ENCODE data around the gene VSTM2A. TPM values are rescaled to one million over a fixed set of nuclear protein-coding genes. Genes with fewer than 3 reads are reported as not detected.
"Not testable (repeated sequence)": the region's sequence is repeated elsewhere in the genome, so short reads cannot be mapped to it uniquely, and the experiment has no call there.

VSTM2A gene, protein sequence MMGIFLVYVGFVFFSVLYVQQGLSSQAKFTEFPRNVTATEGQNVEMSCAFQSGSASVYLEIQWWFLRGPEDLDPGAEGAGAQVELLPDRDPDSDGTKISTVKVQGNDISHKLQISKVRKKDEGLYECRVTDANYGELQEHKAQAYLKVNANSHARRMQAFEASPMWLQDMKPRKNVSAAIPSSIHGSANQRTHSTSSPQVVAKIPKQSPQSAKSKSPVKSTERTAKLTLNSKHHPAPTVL
- total RNA-seq (2022) (not detected in 2 replicates), Bru-seq, nascent RNA (not detected), BruChase-seq, experiment 1, labeled RNA remaining after a 6-hour chase (not detected), BruChase-seq, experiment 2, labeled RNA remaining after a 2-hour chase (not detected)
- long read RNA-seq, result 0 reads

DNA sequence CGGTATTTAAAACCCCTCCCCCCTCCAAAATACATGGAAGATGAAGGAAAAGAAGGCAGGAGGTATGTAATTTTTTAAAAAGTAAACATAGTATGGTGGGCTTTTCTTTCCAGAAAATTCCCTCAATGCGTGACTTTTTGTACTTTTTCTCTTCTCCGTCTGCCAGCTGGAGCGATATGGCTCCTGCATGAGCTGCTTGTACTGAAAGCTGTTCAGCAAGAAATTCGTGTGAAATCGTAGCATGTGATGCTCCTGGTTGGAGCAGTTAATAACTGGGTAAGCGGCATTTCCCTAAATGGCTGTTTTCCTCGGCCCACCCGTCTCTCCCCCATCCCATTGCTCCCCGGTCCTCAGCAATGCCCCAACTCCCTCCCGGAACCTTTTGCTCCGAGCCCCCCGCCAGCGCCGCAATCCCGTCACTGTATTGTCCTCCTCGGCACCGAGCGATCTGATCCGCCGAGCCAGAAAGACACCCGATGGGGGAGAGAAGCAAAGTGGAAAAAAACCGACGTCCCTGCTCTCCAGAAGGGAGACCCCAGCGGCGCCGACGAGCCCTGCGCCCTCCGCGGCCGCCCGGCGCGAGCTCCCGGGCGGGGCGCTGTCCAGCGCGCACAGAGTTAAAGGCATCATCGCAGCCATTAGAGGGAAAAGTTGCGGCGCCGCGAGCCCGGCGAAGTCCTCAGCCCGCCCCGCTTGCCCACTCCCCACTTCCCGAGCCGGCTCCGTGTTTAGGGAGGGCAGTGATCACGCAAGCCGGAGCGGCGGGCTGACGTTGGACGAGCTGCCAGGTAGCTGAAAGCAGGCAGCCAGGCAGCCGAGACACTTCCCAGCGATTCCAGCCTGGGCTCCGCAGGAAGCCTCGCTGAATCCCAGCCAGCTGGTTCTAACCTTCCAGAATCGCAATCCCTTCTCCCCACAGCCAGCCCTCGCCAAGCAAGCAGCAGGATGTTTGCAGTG lies at the start of gene VSTM2A:
VSTM2A (plus strand) TSS at position 707 of the 957 bp plus-strand sequence. CDS start 356 bp downstream, outside the sequence.
- Mint-ChIP-seq H3K4me3 (ENCODE audit: unreplicated experiment) (no peak within 1 kb of the TSS), H3K9me3 (ENCODE audit: unreplicated experiment) (no peaks in the 10 kb centered on the region), H3K4me1 (ENCODE audit: insufficient read depth, unreplicated experiment) (no peaks in the 10 kb centered on the region), H3K36me3 (ENCODE audit: insufficient read depth, unreplicated experiment) (no peaks in the 10 kb centered on the region), H3K27ac (ENCODE audit: low read depth, unreplicated experiment) (no peak within 1 kb of the TSS), H3K27me3 (ENCODE audit: insufficient read depth, unreplicated experiment) (peaks cover 92% of the 10 kb centered on the region)
- BruUV-seq (replicated peaks), result no TSS peak
- TF ChIP-seq, protein P1, sequence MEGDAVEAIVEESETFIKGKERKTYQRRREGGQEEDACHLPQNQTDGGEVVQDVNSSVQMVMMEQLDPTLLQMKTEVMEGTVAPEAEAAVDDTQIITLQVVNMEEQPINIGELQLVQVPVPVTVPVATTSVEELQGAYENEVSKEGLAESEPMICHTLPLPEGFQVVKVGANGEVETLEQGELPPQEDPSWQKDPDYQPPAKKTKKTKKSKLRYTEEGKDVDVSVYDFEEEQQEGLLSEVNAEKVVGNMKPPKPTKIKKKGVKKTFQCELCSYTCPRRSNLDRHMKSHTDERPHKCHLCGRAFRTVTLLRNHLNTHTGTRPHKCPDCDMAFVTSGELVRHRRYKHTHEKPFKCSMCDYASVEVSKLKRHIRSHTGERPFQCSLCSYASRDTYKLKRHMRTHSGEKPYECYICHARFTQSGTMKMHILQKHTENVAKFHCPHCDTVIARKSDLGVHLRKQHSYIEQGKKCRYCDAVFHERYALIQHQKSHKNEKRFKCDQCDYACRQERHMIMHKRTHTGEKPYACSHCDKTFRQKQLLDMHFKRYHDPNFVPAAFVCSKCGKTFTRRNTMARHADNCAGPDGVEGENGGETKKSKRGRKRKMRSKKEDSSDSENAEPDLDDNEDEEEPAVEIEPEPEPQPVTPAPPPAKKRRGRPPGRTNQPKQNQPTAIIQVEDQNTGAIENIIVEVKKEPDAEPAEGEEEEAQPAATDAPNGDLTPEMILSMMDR (IDR thresholded peaks at IDR 0.05; ENCODE audit: unreplicated experiment), result no peak
- ChIA-PET POLR2A (no interaction called here), CTCF (no interaction called here)
- intact Hi-C loops (cut with micrococcal nuclease), result no loop called here
- DNase-seq (ENCODE audit: unreplicated experiment), result no peak

DNA sequence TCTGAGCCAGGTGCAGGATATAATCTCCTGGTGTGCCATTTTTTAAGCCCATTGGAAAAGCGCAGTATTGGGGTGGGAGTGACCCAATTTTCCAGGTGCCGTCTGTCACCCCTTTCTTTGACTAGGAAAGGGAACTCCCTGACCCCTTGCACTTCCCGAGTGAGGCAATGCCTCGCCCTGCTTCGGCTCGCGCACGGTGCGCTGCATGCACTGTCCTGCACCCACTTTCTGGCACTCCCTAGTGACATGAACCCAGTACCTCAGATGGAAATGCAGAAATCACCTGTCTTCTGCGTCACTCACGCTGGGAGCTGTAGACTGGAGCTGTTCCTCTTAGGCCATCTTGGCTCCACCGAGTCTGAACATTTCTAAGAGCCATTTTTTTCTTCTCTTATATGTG lies 37.6 kb upstream of the VSTM2A start:
- H3K27ac Mint-ChIP-seq (ENCODE audit: low read depth, unreplicated experiment); CTCF ChIA-PET; POLR2A ChIA-PET; BruUV-seq (replicated peaks); H3K4me1 Mint-ChIP-seq (ENCODE audit: insufficient read depth, unreplicated experiment); DNase-seq (ENCODE audit: unreplicated experiment); intact Hi-C loops (cut with micrococcal nuclease); H3K36me3 Mint-ChIP-seq (ENCODE audit: insufficient read depth, unreplicated experiment); H3K4me3 Mint-ChIP-seq (ENCODE audit: unreplicated experiment); H3K9me3 Mint-ChIP-seq (ENCODE audit: unreplicated experiment): not testable (repeated sequence)
- H3K27me3 Mint-ChIP-seq (ENCODE audit: insufficient read depth, unreplicated experiment), result peaks cover 15% of the 10 kb centered on the region

DNA sequence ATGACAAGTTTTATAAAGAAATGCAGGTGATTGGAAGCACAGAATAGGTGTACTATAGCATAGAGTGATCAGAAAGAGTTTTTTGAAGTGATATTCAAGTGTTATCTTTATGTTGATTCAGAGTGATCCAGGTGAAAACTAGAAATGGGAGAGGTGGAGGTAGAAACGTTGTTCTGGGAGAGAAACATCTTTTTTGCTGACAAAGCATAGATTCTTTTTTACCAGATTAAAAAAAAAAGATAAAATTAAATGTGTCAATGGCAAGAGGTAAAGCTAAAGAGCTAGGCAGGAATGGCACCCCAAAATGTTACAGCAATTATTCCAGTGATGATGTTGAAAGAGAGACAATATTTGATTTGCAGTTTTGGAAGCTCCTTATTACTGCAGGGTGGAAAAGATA lies 12.6 kb upstream of the VSTM2A start:
- no peaks in the 10 kb centered on the region for H3K9me3 Mint-ChIP-seq (ENCODE audit: unreplicated experiment)
- CTCF ChIA-PET, result interaction anchor here (0.6 kb wide), 2 partner anchors 89 to 128 kb away, joined by 3 to 6 read pairs; no protein-coding TSS in a partner anchor
- intact Hi-C loops (cut with micrococcal nuclease), result no loop called here
- H3K4me3 Mint-ChIP-seq (ENCODE audit: unreplicated experiment), result no peak overlapping the region
- H3K4me1 Mint-ChIP-seq (ENCODE audit: insufficient read depth, unreplicated experiment), result no peaks in the 10 kb centered on the region
- H3K36me3 Mint-ChIP-seq (ENCODE audit: insufficient read depth, unreplicated experiment), result no peaks in the 10 kb centered on the region
- DNase-seq (ENCODE audit: unreplicated experiment), result no peak
- H3K27me3 Mint-ChIP-seq (ENCODE audit: insufficient read depth, unreplicated experiment), result peaks cover 6% of the 10 kb centered on the region
- no peak overlapping the region for H3K27ac Mint-ChIP-seq (ENCODE audit: low read depth, unreplicated experiment)
- TF ChIP-seq, protein P1 (IDR thresholded peaks at IDR 0.05; ENCODE audit: unreplicated experiment), result no peak
- no TSS peak for BruUV-seq (replicated peaks)
- POLR2A ChIA-PET, result no interaction called here

DNA sequence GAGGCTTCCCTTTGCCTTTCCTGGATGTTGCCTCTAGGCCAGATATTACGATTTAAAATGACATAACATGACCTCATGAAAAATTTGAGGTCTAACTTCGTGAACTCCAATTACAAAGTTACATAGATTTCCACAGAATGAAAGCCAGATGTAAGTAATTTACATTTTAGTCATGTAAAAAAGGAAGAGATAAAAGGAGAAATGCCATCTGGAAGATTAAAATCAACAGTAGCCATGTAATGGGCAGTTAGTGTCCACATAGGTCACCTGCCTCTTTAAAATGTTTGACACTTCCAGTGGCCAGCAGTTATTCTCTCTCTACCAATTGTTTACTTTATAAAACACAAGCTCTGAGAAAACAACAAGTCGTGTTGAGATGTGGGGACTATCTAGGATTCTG lies 4.1 kb upstream of the VSTM2A start:
- no TSS peak for BruUV-seq (replicated peaks)
- ChIA-PET POLR2A (no interaction called here), CTCF (interaction anchor here (1.0 kb wide), 1 partner anchor 62 kb away, joined by 3 read pairs; no protein-coding TSS in a partner anchor)
- H3K4me1 Mint-ChIP-seq (ENCODE audit: insufficient read depth, unreplicated experiment), result no peaks in the 10 kb centered on the region
- intact Hi-C loops (cut with micrococcal nuclease), result no loop called here
- DNase-seq (ENCODE audit: unreplicated experiment), result no peak
- no peaks in the 10 kb centered on the region for H3K9me3 Mint-ChIP-seq (ENCODE audit: unreplicated experiment)
- no peak overlapping the region for H3K4me3 Mint-ChIP-seq (ENCODE audit: unreplicated experiment)
- H3K27me3 Mint-ChIP-seq (ENCODE audit: insufficient read depth, unreplicated experiment), result peaks cover 86% of the 10 kb centered on the region
- H3K36me3 Mint-ChIP-seq (ENCODE audit: insufficient read depth, unreplicated experiment), result no peaks in the 10 kb centered on the region
- TF ChIP-seq, protein P1 (IDR thresholded peaks at IDR 0.05; ENCODE audit: unreplicated experiment), result no peak
- no peak overlapping the region for H3K27ac Mint-ChIP-seq (ENCODE audit: low read depth, unreplicated experiment)

All from MCF 10A (cell line).